Activated naive CD8-positive, alpha-beta T cell treated with anti-CD3 and anti-CD28 coated beads for 36 hours (primary cell): ENCODE measurements around the gene MMP28. TPM values are rescaled to one million over a fixed set of nuclear protein-coding genes. Genes with fewer than 3 reads are reported as not detected.

ENCODE experiments used
- DNase-seq: peaks from one replicate; pipeline ENCODE4 v3.0.0; 2021
- H3K27ac Mint-ChIP-seq: one replicate; pipeline ENCODE4 v1.8.0; 2022; ENCODE audit warnings: mild to moderate bottlenecking, moderate library complexity, mixed read lengths
- H3K27me3 Mint-ChIP-seq: one replicate; pipeline ENCODE4 v1.8.0; 2022; ENCODE audit warnings: mild to moderate bottlenecking, mixed read lengths
- H3K36me3 Mint-ChIP-seq: one replicate; pipeline ENCODE4 v1.8.0; 2021; ENCODE audit warnings: mild to moderate bottlenecking, mixed read lengths
- H3K4me1 Mint-ChIP-seq: one replicate; pipeline ENCODE4 v1.8.0; 2021; ENCODE audit warnings: mixed read lengths
- H3K4me3 Mint-ChIP-seq: one replicate; pipeline ENCODE4 v1.8.0; 2022; ENCODE audit warnings: mild to moderate bottlenecking, moderate library complexity, mixed read lengths
- H3K9me3 Mint-ChIP-seq: one replicate; pipeline ENCODE4 v1.8.0; 2022; ENCODE audit warnings: mixed read lengths
- total RNA-seq, 2 experiments: library from RNA; stranded (reverse); gene quantifications; one replicate each; pipeline ENCODE4 v1.2.3, GENCODE V29; 2021

Gene MMP28
- total RNA-seq, 2 experiments from 2014 or later = 0.21 to 0.50 TPM

GRCh38 chr17:35808240-35808961 lies 13.0 kb upstream of the MMP28 start:
- no peak for DNase-seq
- peak overlapping the region; percentile 97 for H3K27ac Mint-ChIP-seq
- H3K9me3 Mint-ChIP-seq = no peaks in the 10 kb centered on the region
- H3K4me1 Mint-ChIP-seq = peaks cover 52% of the 10 kb centered on the region
- peak overlapping the region; percentile 89 for H3K4me3 Mint-ChIP-seq
- H3K27me3 Mint-ChIP-seq = no peaks in the 10 kb centered on the region
- H3K36me3 Mint-ChIP-seq = peaks cover 28% of the 10 kb centered on the region

- Mint-ChIP-seq H3K4me1 (peaks cover 52% of the 10 kb centered on the region), H3K9me3 (no peaks in the 10 kb centered on the region), H3K36me3 (peaks cover 22% of the 10 kb centered on the region), H3K4me3 (peak overlapping the region; percentile 89), H3K27me3 (no peaks in the 10 kb centered on the region), H3K27ac (peak overlapping the region; percentile 97)
- DNase-seq = no peak
Measured at GRCh38 chr17:35807371-35808144, 12.1 kb upstream of the MMP28 start.

- H3K4me1 Mint-ChIP-seq = peaks cover 55% of the 10 kb centered on the region
- DNase-seq = peak; percentile 42
- peak overlapping the region; percentile 17 for H3K27ac Mint-ChIP-seq
- H3K36me3 Mint-ChIP-seq = peaks cover 2% of the 10 kb centered on the region
- H3K27me3 Mint-ChIP-seq = no peaks in the 10 kb centered on the region
- H3K9me3 Mint-ChIP-seq = no peaks in the 10 kb centered on the region
- H3K4me3 Mint-ChIP-seq = no peak overlapping the region
Measured at GRCh38 chr17:35804658-35805192, 9.3 kb upstream of the MMP28 start.

GRCh38 chr17:35801583-35802224 lies 6.3 kb upstream of the MMP28 start:
- Mint-ChIP-seq H3K36me3 (no peaks in the 10 kb centered on the region), H3K9me3 (no peaks in the 10 kb centered on the region), H3K4me3 (no peak overlapping the region), H3K4me1 (peaks cover 36% of the 10 kb centered on the region), H3K27ac (peak overlapping the region; percentile 62), H3K27me3 (peaks cover 5% of the 10 kb centered on the region)
- DNase-seq = peak; percentile 20

- Mint-ChIP-seq H3K4me1 (peaks cover 39% of the 10 kb centered on the region), H3K9me3 (no peaks in the 10 kb centered on the region), H3K4me3 (no peak overlapping the region), H3K36me3 (no peaks in the 10 kb centered on the region), H3K27me3 (peaks cover 14% of the 10 kb centered on the region), H3K27ac (no peak overlapping the region)
- no peak for DNase-seq
Measured at GRCh38 chr17:35799942-35800341, 4.5 kb upstream of the MMP28 start.

- no peaks in the 10 kb centered on the region for H3K36me3 Mint-ChIP-seq
- no peak for DNase-seq
- H3K27me3 Mint-ChIP-seq = peaks cover 30% of the 10 kb centered on the region
- H3K27ac Mint-ChIP-seq = no peak overlapping the region
- peaks cover 41% of the 10 kb centered on the region for H3K4me1 Mint-ChIP-seq
- H3K9me3 Mint-ChIP-seq = no peaks in the 10 kb centered on the region
- H3K4me3 Mint-ChIP-seq = no peak overlapping the region
Measured at GRCh38 chr17:35797918-35798317, 2.5 kb upstream of the MMP28 start.

- Mint-ChIP-seq H3K27ac (no peak overlapping the region), H3K9me3 (no peaks in the 10 kb centered on the region), H3K27me3 (peaks cover 30% of the 10 kb centered on the region), H3K36me3 (no peaks in the 10 kb centered on the region), H3K4me1 (peaks cover 39% of the 10 kb centered on the region), H3K4me3 (no peak overlapping the region)
- no peak for DNase-seq
Measured at GRCh38 chr17:35797370-35797769, 1.9 kb upstream of the MMP28 start.

- Mint-ChIP-seq H3K27me3 (peaks cover 30% of the 10 kb centered on the region), H3K4me1 (peaks cover 36% of the 10 kb centered on the region)
Measured at GRCh38 chr17:35796942-35797341, 1.5 kb upstream of the MMP28 start.

GRCh38 chr17:35795871-35796265 lies 427 bp upstream of the MMP28 start:
- no peaks in the 10 kb centered on the region for H3K36me3 Mint-ChIP-seq

More at GRCh38 chr17:35796942-35797341, 1.5 kb upstream of the MMP28 start:
- no peak for DNase-seq
- no peak overlapping the region for H3K4me3 Mint-ChIP-seq
- H3K27ac Mint-ChIP-seq = no peak overlapping the region
- H3K9me3 Mint-ChIP-seq = no peaks in the 10 kb centered on the region
- no peaks in the 10 kb centered on the region for H3K36me3 Mint-ChIP-seq

GRCh38 chr17:35793257-35793656 lies 2.2 kb downstream of the MMP28 start:
- H3K27ac Mint-ChIP-seq = no peak overlapping the region
- peaks cover 30% of the 10 kb centered on the region for H3K27me3 Mint-ChIP-seq
- H3K36me3 Mint-ChIP-seq = no peaks in the 10 kb centered on the region
- H3K4me1 Mint-ChIP-seq = peaks cover 36% of the 10 kb centered on the region
- peak overlapping the region; percentile 44 for H3K4me3 Mint-ChIP-seq
- no peaks in the 10 kb centered on the region for H3K9me3 Mint-ChIP-seq
- DNase-seq = no peak

More at GRCh38 chr17:35795871-35796265, 427 bp upstream of the MMP28 start:
- DNase-seq = no peak
- no peaks in the 10 kb centered on the region for H3K9me3 Mint-ChIP-seq
- peaks cover 30% of the 10 kb centered on the region for H3K27me3 Mint-ChIP-seq
- H3K4me3 Mint-ChIP-seq = peak overlapping the region; percentile 77
- H3K27ac Mint-ChIP-seq = no peak overlapping the region
- H3K4me1 Mint-ChIP-seq = peaks cover 26% of the 10 kb centered on the region

- peaks cover 25% of the 10 kb centered on the region for H3K27me3 Mint-ChIP-seq
- no peak overlapping the region for H3K4me3 Mint-ChIP-seq
- no peak overlapping the region for H3K27ac Mint-ChIP-seq
- H3K9me3 Mint-ChIP-seq = no peaks in the 10 kb centered on the region
- no peak for DNase-seq
- H3K36me3 Mint-ChIP-seq = no peaks in the 10 kb centered on the region
- H3K4me1 Mint-ChIP-seq = peaks cover 36% of the 10 kb centered on the region
Measured at GRCh38 chr17:35791681-35792350, 3.6 kb downstream of the MMP28 start.

- no peak overlapping the region for H3K27ac Mint-ChIP-seq
- DNase-seq = no peak
- peaks cover 31% of the 10 kb centered on the region for H3K4me1 Mint-ChIP-seq
- no peaks in the 10 kb centered on the region for H3K9me3 Mint-ChIP-seq
- no peaks in the 10 kb centered on the region for H3K36me3 Mint-ChIP-seq
- H3K27me3 Mint-ChIP-seq = peaks cover 18% of the 10 kb centered on the region
- H3K4me3 Mint-ChIP-seq = no peak overlapping the region
Measured at GRCh38 chr17:35790841-35791240, 4.6 kb downstream of the MMP28 start.

GRCh38 chr17:35788477-35789368 lies 6.7 kb downstream of the MMP28 start:
- Mint-ChIP-seq H3K27ac (no peak overlapping the region), H3K9me3 (no peaks in the 10 kb centered on the region), H3K4me1 (peaks cover 22% of the 10 kb centered on the region), H3K36me3 (no peaks in the 10 kb centered on the region), H3K4me3 (no peak overlapping the region), H3K27me3 (peaks cover 6% of the 10 kb centered on the region)
- no peak for DNase-seq

- no peak for DNase-seq
- Mint-ChIP-seq H3K27ac (no peak overlapping the region), H3K4me3 (no peak overlapping the region), H3K9me3 (no peaks in the 10 kb centered on the region), H3K36me3 (no peaks in the 10 kb centered on the region), H3K27me3 (no peaks in the 10 kb centered on the region), H3K4me1 (peaks cover 12% of the 10 kb centered on the region)
Measured at GRCh38 chr17:35786941-35787432, 8.5 kb downstream of the MMP28 start.
